ENCODE data around the gene RASSF5. TPM values are rescaled to one million over a fixed set of nuclear protein-coding genes. Genes with fewer than 3 reads are reported as not detected.
"Not testable (repeated sequence)": the region's sequence is repeated elsewhere in the genome, so short reads cannot be mapped to it uniquely, and the experiment has no call there.

The RASSF5 gene
- polyA plus RNA-seq, 4 donors = 5.0 to 6.4 (median 5.2) TPM

DNA sequence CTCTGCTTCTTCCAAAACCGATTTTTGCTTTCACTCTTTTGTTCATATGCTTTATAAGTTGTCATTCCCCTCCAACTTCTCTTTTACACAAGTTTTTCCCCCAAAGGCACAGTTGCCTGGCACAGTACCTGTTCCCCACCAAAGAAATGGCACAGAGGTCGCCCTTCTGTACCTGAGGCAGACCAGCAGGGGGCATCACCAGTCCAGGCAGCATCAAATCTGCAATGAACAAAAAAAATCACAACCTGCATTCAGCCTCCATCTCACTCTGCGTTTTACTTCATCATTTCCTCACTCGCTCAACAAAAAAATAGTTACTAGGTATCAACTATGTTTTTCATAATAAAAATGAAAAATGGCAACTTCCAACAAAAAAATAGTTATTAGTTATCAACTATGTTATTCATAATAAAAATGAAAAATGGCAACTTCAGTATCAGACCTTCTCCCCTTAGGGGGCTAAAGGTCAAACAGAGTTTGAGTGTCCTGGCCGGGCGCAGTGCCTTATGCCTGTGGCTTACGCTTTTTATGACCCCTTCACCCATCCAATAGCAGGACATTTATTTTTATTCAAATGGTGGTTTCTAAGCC lies 100.9 kb downstream of the RASSF5 start:
- no peak for DNase-seq (ENCODE audit: low read depth in 4 of 4, low spot score in 3 of 4)

DNA sequence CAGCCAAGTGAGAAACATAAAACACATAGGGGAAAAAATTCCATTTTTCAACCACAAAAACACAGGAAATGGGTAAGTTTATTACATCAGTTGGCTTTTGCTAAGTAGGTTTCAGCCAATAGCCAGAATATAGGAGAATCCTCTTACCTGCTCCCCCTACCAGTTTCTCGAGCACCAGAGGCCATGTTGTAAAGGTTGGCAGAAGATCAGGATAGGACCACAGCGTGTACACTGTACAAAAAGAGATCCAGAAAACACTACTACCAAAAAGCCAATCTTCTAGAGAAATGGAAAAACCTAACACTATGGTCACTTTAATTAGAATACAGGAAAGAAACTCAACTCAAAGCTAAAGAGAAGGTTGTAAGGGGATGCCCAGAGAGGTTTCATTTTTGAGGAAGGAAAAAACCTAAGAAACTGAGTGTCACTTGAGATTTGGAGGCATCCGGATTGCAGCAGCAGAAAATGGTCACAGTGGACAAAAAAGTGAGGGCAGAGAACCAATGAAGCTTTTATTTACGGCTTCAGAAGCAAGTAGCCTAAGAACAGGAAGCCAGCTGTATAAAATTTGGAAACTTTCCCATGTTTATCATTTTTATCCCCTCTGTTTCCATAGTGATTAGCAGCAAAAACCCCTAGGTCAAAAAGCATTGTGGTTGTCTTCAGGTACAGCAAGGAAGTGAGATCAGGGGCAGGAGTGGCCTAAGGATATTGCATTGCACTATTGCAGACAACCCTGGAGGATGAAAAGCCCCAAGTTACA lies 102.1 kb downstream of the RASSF5 start:
- DNase-seq (ENCODE audit: low read depth in 4 of 4, low spot score in 3 of 4) = no peak

DNA sequence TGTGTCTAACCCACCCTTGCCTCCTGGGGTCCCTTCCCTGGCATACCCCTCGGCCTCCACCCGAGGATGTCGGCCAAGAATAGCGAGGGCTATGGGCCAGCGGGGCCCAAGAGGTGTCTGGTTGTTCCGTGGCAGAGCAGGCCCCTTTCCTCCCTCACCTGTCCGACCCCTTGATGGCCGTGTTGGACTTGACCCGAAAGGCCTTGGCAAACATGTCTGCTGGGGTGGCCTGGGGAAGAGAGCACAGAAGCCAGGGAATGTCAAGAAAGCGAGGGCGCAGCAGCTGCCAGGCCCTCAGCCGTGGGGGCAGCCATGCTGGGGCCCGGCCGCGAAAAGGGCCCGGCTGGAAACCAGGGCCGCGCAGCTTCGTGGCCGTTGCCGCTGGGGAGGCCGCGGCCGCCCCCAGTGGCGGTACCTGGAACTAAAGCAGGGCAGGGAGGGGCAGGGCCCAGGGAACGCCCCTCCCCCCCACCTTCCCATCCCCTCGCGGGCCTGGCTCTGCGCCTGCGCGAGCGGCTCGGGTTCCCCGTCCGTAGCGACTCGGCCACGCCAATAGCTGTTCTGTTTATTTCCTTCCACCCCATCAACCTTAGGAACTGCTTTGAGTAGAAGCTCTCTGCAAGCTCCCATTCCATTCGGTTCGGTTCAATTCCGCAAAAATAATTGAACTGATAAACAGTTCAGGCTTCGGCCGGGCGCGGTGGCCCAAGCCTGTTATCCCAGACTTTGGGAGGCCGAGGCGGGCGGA lies 105.0 kb downstream of the RASSF5 start, which contains the start of gene EIF2D:
Gene EIF2D (minus strand): TSS at position 337 of the 748 bp plus-strand sequence. CDS start 123 bp downstream, at position 214.
- DNase-seq (ENCODE audit: low read depth in 4 of 4, low spot score in 3 of 4) = peak; percentile 83 to 87 (median 84)

DNA sequence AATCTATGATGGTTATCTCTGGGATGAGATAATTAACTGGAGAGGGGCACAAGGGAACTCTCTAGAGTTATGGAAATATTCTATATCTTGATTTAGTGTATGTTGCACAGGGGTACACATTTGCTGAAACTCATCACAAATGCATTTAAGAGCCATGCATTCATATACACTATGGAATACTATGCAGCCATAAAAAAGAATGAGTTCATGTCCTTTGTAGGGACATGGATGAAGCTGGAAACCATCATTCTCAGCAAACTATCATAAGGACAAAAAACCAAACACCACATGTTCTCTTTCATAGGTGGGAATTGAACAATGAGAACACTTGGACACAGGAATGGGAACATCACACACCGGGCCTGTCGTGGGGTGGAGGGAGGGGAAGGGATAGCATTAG lies 119.1 kb downstream of the RASSF5 start:
- not testable (repeated sequence) for DNase-seq (ENCODE audit: low read depth in 4 of 4, low spot score in 3 of 4)

DNA sequence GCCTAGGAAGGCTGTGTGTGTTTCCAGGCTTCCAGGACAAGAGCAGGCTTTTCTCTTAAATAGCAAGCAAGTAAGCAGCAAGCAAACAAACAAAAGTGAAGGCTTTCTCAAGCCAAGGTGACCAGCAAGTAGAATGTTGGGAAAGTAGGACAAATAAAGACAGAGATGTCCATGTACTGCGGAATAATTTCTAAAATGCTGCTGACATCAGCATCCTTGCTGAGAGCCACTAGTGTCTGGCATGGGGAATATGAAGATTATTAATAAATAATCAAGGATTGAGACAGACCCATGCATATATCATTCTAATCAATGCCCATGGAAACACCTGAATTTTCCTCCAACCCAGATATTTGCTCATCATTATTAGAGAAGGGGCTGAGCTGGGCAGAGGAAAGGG lies 121.6 kb downstream of the RASSF5 start:
- no peak for DNase-seq (ENCODE audit: low read depth in 4 of 4, low spot score in 3 of 4)

DNA sequence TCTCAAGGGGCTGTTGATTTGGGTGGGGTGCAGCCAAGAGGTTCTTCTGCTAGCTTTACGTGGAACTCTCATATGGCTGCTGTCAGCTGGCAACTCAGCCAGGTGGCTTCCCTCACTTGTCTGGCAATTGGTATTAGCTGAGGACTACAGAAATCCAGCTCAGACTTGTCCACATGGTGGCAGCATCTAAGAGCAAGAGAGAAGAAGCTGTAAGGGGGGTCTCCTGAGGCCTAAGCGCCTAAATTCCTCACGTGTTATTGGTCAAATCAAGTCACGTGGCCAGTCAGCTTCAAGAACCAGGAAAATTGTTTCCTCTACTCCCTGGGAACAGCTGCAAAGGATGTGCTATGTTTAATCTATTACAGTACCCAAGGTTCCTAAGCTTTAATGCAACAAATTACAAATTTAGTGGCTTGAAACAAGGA lies 123.8 kb downstream of the RASSF5 start:
- DNase-seq (ENCODE audit: low read depth in 4 of 4, low spot score in 3 of 4) = peak in 3 of 4 donors; percentile 46 to 69 (median 59)

DNA sequence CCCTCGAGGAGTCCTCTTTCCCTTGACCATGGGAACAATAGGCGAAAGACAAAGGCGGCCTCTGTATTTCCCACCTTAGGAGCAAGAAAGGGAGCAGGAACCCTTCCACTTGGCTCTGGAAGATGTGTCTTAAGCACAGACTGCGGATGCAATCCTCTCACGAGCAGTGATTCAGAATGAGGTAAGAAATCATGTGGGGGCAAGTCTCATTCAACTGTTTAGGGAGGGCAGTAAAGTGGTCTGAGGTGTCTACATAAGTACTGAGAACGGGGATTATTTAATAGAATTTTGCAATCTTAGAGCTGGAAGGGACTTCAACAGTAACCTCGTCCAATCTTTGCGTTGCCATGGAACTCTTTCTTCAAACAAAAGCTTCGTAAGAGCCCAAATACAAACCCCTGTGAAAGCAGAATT lies 126.4 kb downstream of the RASSF5 start:
- DNase-seq (ENCODE audit: low read depth in 4 of 4, low spot score in 3 of 4) = no peak

DNA sequence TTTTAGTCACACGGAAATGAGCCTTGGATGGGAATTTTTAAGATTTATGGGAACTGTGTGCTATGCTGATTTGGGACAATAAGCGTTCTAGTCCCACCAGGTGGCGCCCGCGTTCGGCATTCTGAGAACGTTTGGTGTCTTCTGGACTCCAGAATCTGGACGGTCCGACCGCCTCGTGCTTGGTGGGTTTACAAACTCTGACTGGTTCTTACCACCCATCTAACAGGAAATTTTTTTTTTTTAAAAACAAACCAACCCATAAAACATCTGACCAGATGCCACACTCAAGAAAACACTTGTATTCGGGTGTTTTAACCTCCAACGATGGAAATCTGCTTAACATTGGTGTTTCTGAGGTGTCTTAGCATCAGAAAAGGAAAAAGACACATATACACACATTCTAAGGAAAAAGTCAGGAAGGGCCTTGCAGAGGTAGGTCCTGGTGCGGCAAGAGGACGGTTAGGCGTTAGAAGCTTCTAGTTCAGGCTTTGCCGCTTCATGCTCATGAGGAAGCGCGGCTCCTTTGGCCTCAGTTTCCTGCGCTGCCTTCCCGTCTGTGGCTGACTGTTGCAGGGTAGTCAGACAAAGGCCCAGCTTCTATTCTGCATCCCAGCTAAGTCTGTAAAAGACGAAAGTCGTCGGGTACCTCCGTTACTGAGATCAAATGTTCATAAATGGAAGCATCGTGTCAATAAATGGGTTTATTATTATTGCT lies 127.2 kb downstream of the RASSF5 start:
- DNase-seq (ENCODE audit: low read depth in 4 of 4, low spot score in 3 of 4) = peak in 2 of 4 donors; percentile 73 to 77

DNA sequence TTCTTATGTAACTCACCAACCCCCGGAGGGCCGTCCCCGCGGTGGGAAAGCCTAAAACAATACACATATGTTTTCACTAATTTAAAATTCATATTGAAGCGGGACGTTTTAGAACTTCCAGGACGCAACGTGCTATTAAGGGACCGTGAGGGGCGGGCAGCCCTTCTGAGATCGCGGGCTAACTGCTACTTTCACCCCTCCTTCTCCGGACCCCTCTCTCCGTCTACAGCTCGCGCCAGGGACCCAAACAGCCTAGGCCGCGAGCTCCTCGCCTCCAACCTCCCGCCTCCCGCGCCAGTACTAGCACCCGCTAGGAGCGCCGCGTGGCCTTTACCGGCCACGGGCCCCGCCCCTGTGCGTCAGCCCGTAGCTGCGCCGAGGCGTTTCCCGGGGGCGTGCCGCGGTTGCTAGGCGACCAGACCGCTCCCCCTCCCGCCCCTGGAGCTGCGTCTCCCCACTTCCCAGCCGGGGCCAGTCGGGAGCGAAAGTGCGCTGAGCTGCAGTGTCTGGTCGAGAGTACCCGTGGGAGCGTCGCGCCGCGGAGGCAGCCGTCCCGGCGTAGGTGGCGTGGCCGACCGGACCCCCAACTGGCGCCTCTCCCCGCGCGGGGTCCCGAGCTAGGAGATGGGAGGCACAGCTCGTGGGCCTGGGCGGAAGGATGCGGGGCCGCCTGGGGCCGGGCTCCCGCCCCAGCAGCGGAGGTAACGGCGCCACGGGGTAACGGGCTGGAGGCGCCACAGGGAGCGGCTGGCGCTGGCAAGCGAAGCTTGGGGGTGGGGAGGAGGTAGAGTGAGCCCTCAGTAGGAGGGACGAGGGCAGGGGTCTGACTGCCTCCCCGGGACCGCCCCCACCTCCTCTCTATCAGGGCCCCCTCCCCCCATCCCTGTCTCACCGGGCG lies 128.0 kb downstream of the RASSF5 start, which contains the start of gene DYRK3:
Gene DYRK3 (plus strand): TSS at position 457 of the 898 bp plus-strand sequence. CDS start 168 bp downstream, at position 625.
- peak in 2 of 4 donors; percentile 74 to 75 for DNase-seq (ENCODE audit: low read depth in 4 of 4, low spot score in 3 of 4)

DNA sequence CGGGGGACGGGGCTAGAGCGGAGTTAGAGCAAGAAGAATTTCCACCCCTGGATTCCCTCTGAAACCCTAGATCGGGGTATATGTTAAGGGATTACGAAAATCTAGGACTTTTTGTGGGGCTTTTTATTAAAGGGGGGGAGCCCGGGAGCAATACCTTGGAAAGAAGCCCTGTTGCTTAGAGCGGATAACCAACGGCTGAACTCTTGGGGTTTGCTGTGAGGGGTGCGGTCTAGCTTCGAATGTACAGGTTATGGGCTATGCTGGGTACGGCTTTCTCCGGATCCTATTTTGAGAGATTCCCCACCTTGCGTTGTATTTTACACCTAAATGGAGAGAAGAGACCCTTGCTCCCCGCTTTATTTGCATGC lies 128.6 kb downstream of the RASSF5 start:
- no peak for DNase-seq (ENCODE audit: low read depth in 4 of 4, low spot score in 3 of 4)

DNA sequence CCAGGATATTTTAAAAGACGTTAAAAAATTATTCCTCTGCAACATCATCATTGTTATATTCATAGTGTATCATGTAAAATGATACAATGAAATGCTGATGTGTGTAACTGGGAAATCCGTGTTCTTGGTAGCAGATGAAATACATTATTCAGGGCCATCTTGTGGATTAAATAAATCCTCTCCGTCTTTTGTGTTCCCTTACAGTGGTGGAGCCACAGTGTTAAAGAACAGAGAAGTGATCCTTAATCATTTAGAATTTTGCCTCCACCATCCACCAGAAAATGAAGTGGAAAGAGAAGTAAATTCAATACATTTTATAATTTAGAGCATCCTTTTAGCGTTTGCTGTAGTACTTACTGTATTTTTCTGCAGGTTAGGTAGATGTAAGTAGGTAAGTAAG lies 129.3 kb downstream of the RASSF5 start:
- DNase-seq (ENCODE audit: low read depth in 4 of 4, low spot score in 3 of 4) = no peak

DNA sequence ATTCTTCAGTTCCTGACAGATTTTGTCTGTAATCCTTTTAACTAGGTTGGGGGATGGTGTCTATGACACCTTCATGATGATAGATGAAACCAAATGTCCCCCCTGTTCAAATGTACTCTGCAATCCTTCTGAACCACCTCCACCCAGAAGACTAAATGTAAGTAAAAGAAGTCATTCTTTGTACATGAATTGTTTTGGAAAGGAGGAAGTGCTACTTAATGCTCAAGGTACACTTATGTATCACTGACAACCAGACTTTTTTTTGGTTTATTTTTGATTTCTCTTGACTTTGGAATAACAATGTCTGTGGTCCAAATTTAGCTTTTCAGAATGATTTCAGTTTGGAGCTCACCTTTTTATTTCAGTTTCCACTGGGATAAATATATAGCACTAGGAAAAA lies 130.3 kb downstream of the RASSF5 start:
- DNase-seq (ENCODE audit: low read depth in 4 of 4, low spot score in 3 of 4) = no peak

Other genes starting within 250 kb of the RASSF5 start
- 1 to 10 TPM; 3.1 to 6.1 (median 4.8) TPM for gene IKBKE, start 37.1 kb upstream of the RASSF5 start, polyA plus RNA-seq (ENCODE audit: insufficient read length in 4 of 4)
- gene EIF2D, start 104.9 kb downstream of the RASSF5 start, polyA plus RNA-seq (ENCODE audit: insufficient read length in 4 of 4) = 10 to 100 TPM; 67.7 to 83.8 (median 82.6) TPM
- gene DYRK3, start 128.0 kb downstream of the RASSF5 start, polyA plus RNA-seq (ENCODE audit: insufficient read length in 4 of 4) = 1 to 10 TPM; 5.9 to 8.7 (median 8.3) TPM
- 10 to 100 TPM; 50.3 to 81.1 (median 75.9) TPM for gene MAPKAPK2, start 177.4 kb downstream of the RASSF5 start, polyA plus RNA-seq (ENCODE audit: insufficient read length in 4 of 4)